GM12878 (cell line): Measurements from ENCODE around the gene UTP4. TPM values are rescaled to one million over a fixed set of nuclear protein-coding genes. Genes with fewer than 3 reads are reported as not detected.

Experiments
- ATAC-seq: fragments of 200-7000 bp; cut with Tn5 transposase; 3 replicates; pipeline ENCODE4 v1.9.1; 2020; ENCODE audit warnings: mild to moderate bottlenecking, moderate library complexity
- BruUV-seq: library from RNA; stranded (reverse); fragments of 400-500 nt; replicated peaks from 2 replicates; lab custom pipeline; 2021; lab: Mats Ljungman, UMichigan
- CTCF ChIA-PET: fragments of 300-600 bp; sonication (Branson Sonifier 250); formaldehyde crosslinking; extraction: SDS; loops from one replicate; lab custom pipeline; 2021; ENCODE audit warnings: inconsistent platforms; lab: Yijun Ruan, JAX
- POLR2A ChIA-PET: fragments of 350-600 bp; formaldehyde crosslinking; extraction: SDS; loops from one replicate; lab custom pipeline; 2021; ENCODE audit warnings: inconsistent platforms; lab: Charles Lee
- RAD21 ChIA-PET: fragments of 300-600 bp; sonication (Branson Sonifier 250); formaldehyde crosslinking; loops from one replicate; lab custom pipeline; 2023; ENCODE audit warnings: antibody characterized with exemption; ENCODE audit not compliant: unreplicated experiment; lab: Charles Lee
- SMC1A ChIA-PET: fragments of 300-600 bp; sonication (Branson Sonifier 250); formaldehyde crosslinking; loops from one replicate; lab custom pipeline; 2023; ENCODE audit not compliant: unreplicated experiment, uncharacterized antibody; lab: Charles Lee
- DNase-seq: peaks from one replicate; pipeline ENCODE4 v3.0.0-alpha.2; 2011; ENCODE audit warnings: low read depth, low spot score
- FAIRE-seq: peaks from 3 replicates; lab custom pipeline; 2011; peaks lifted over from hg19 to GRCh38; lab: Jason Lieb, UNC
- H2AFZ ChIP-seq: 2 replicates; pipeline ENCODE4 v1.6.0; 2011; ENCODE audit warnings: low read depth, low read length, control low read depth; ENCODE audit not compliant: control insufficient read depth
- H3K27ac ChIP-seq: 2 replicates; pipeline ENCODE4 v1.5.1; 2011; ENCODE audit warnings: control low read depth; ENCODE audit not compliant: control insufficient read depth, insufficient read depth
- H3K27me3 ChIP-seq, 2 experiments: replicated peaks in 1 of 2; 2 replicates each; pipeline versions ENCODE4 v1.6.0 to v1.6.1; 2011; ENCODE audit warnings: low read length in 1 of 2; ENCODE audit not compliant: control insufficient read depth in 2 of 2, insufficient read depth in 2 of 2
- H3K36me3 ChIP-seq, 2 experiments: 2 replicates each; pipeline ENCODE4 v1.5.1; 2011; ENCODE audit warnings: low read length in 1 of 2; ENCODE audit not compliant: control insufficient read depth in 2 of 2, insufficient read depth in 2 of 2
- H3K4me1 ChIP-seq: 2 replicates; pipeline ENCODE4 v1.6.1; 2011; ENCODE audit warnings: mild to moderate bottlenecking, low read length, moderate library complexity, mixed read lengths; ENCODE audit not compliant: control insufficient read depth, insufficient read depth
- H3K4me2 ChIP-seq: 2 replicates; pipeline ENCODE4 v1.6.0; 2011; ENCODE audit warnings: control low read depth; ENCODE audit not compliant: control insufficient read depth, insufficient read depth
- H3K4me3 ChIP-seq: fragments of 200-600 bp; sonication (generic); 2 replicates; pipeline ENCODE4 v1.5.1; 2016
- H3K79me2 ChIP-seq: 2 replicates; pipeline ENCODE4 v1.6.0; 2011; ENCODE audit warnings: low read length; ENCODE audit not compliant: control insufficient read depth, insufficient read depth
- H3K9ac ChIP-seq: 2 replicates; pipeline ENCODE4 v1.8.0; 2011; ENCODE audit warnings: low read length, control low read depth, mixed read lengths; ENCODE audit not compliant: control insufficient read depth, insufficient read depth
- H3K9me3 ChIP-seq: replicated peaks from 3 replicates; pipeline ENCODE4 v1.5.1; 2011; ENCODE audit warnings: mild to moderate bottlenecking, low read length; ENCODE audit not compliant: control insufficient read depth, insufficient read depth
- H4K20me1 ChIP-seq: 2 replicates; pipeline ENCODE4 v1.6.0; 2011; ENCODE audit not compliant: control insufficient read depth, insufficient read depth
- BHLHE40 ChIP-seq, 2 experiments: fragments of 450-650 bp in 1 of 2; IDR thresholded peaks; 2 replicates each; pipeline ENCODE4 v1.6.1; 2011 to 2017; ENCODE audit warnings: low read depth in 2 of 2, borderline replicate concordance in 1 of 2, improper control_type of control experiment in 1 of 2, low read length in 1 of 2, mild to moderate bottlenecking in 1 of 2
- CREM ChIP-seq: IDR thresholded peaks from 2 replicates; pipeline ENCODE4 v1.6.1; 2014; ENCODE audit warnings: antibody characterized with exemption, low read depth
- ESRRA ChIP-seq: IDR thresholded peaks from 2 replicates; pipeline ENCODE4 v1.6.1; 2012; ENCODE audit warnings: mild to moderate bottlenecking, low read length, improper control_type of control experiment
- IRF4 ChIP-seq: IDR thresholded peaks from 2 replicates; pipeline ENCODE4 v1.6.1; 2011; ENCODE audit warnings: low read depth, low read length
- MEF2A ChIP-seq: IDR thresholded peaks from 2 replicates; pipeline ENCODE4 v1.6.1; 2011; ENCODE audit warnings: low read depth, mild to moderate bottlenecking, low read length, moderate library complexity; ENCODE audit not compliant: insufficient read depth
- RUNX3 ChIP-seq: IDR thresholded peaks from 2 replicates; pipeline ENCODE4 v1.6.1; 2012; ENCODE audit warnings: low read length, inconsistent platforms
- SMAD1 ChIP-seq: fragments of 450-650 bp; IDR thresholded peaks from 2 replicates; pipeline ENCODE4 v1.6.1; 2018; ENCODE audit warnings: mild to moderate bottlenecking, low read depth; ENCODE audit not compliant: partially characterized antibody
- TARDBP ChIP-seq: IDR thresholded peaks from 2 replicates; pipeline ENCODE4 v1.6.1; 2016; ENCODE audit warnings: borderline replicate concordance
- TCF3 ChIP-seq: IDR thresholded peaks from 2 replicates; pipeline ENCODE4 v1.6.1; 2012; ENCODE audit warnings: low read depth, mild to moderate bottlenecking, low read length, borderline replicate concordance; ENCODE audit not compliant: insufficient read depth
- WGBS: methylation state at CpG from one replicate; pipeline ENCODE4 v1.1.6; 2016; ENCODE audit warnings: low lambda C conversion rate; ENCODE audit not compliant: insufficient replicate concordance, insufficient coverage; ENCODE audit errors: missing lambda C conversion rate; 5-methylcytosine and 5-hydroxymethylcytosine counted together
- in situ Hi-C: fragments of 300-500 bp; cut with MboI; formaldehyde crosslinking; loops from 9 replicates; pipeline ENCODE4 v1.14.3; 2018; ENCODE audit warnings: mixed read lengths
- intact Hi-C: fragments of 100-400 bp; cut with micrococcal nuclease; formaldehyde crosslinking; loops from one replicate; pipeline ENCODE4 v1.14.2; 2022; ENCODE audit not compliant: unreplicated experiment
- polyA plus RNA-seq, 11 experiments: library from polyadenylated mRNA; depleted of rRNA in 4 of 11; unstranded in 6 of 11; stranded (reverse) in 5 of 11; fragments of >200 nt; fragmentation: Nextera tagmentation in 4 of 11; fragmentation: Illumina TruSeq in 1 of 11; extraction: Ambion mirVana in 4 of 11; extraction: Trizol in 1 of 11; gene quantifications; 1 replicate in 1 of 11; 2 replicates in 10 of 11; pipeline versions ENCODE4 v1.2.1 to v1.2.3, GENCODE V29; 2011 to 2016; ENCODE audit warnings: inconsistent platforms in 2 of 11, missing spikeins in 2 of 11, low read depth in 1 of 11
- total RNA-seq, 4 experiments: library from RNA; depleted of rRNA in 3 of 4; stranded (reverse); fragments of >200 nt in 3 of 4; fragmentation: Illumina TruSeq in 1 of 4; extraction: Trizol in 1 of 4; gene quantifications; 2 replicates each; pipeline versions ENCODE4 v1.2.1 to v1.2.3, GENCODE V29; 2013 to 2021

The UTP4 gene
- total and polyA plus RNA-seq, 10 of the 15 experiments (the other 5 are each of a cell fraction or from before 2014, with no cell fraction given): 32.5 to 131 (median 84.0) TPM

- no peak for DNase-seq
- under 1% methylated on average over 5 of the region's 5 CpGs for WGBS
These were observed 55.7 kb downstream of the UTP4 start for GRCh38 chr16:69188236-69188549.

DNA sequence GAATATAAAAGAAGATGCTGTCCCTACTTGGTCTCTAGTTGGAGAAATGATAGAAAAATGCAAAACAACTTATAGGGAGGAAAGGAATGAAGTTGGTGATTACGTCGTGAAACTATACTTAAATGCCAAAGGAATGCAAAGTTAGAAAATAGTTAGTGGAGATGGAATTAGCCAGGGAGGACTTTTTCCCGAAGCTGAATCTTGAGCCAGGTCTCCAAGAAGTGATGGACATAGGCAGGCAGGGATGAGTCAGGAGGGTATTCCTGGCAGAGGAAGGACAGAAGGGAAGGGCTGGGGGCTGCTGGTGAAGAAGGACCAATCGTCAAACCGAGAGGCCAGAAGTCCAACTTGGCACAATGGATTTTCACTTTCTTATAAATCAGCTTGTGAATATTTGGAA, 56.3 kb downstream of the UTP4 start:
- POLR2A ChIA-PET: interaction anchor here (1.1 to 3.0 kb wide), 3 partner anchors 13 to 117 kb away, joined by 5 to 13 read pairs (median 5); no protein-coding TSS in a partner anchor
- H3K9me3 ChIP-seq: no peaks in the 10 kb centered on the region
- SMC1A ChIA-PET: interaction anchor here (1.0 to 2.2 kb wide), 9 partner anchors 13 to 100 kb away, joined by 3 to 10 read pairs (median 4); no protein-coding TSS in a partner anchor
- no peaks in the 10 kb centered on the region for H3K27me3 ChIP-seq
- no peak overlapping the region for H3K27ac ChIP-seq
- TF ChIP-seq IRF4 (no peak), ESRRA (no peak), TARDBP (no peak), CREM (no peak), MEF2A (no peak)
- intact Hi-C loops: no loop called here
- H3K9ac ChIP-seq: peak overlapping the region; percentile 81; the same call in 1 of the 2 replicates
- WGBS: 94% methylated on average over 5 of the region's 5 CpGs
- in situ Hi-C loops: no loop called here
- peaks cover 22% of the 10 kb centered on the region for H3K4me1 ChIP-seq
- H2AFZ ChIP-seq: no peak overlapping the region
- CTCF ChIA-PET: interaction anchor here (0.6 to 3.5 kb wide), 4 partner anchors 38 to 719 kb away, joined by 3 to 14 read pairs (median 4); no protein-coding TSS in a partner anchor
- RAD21 ChIA-PET: interaction anchor here (1.0 to 2.1 kb wide), 3 partner anchors 39 to 141 kb away, joined by 3 to 7 read pairs (median 3); partner anchors contain the start of gene PDF
- no peak for DNase-seq
- no peak for ATAC-seq
- H3K36me3 ChIP-seq: no peaks in the 10 kb centered on the region
- peaks cover 30% of the 10 kb centered on the region for H3K79me2 ChIP-seq
- no TSS peak for BruUV-seq
- FAIRE-seq: no peak
- H3K4me3 ChIP-seq: peak overlapping the region; percentile 88
- no peaks in the 10 kb centered on the region for H4K20me1 ChIP-seq
- H3K4me2 ChIP-seq: peak overlapping the region; percentile 94

More at GRCh38 chr16:69188236-69188549, 55.7 kb downstream of the UTP4 start:
- Histone ChIP-seq H4K20me1 (no peaks in the 10 kb centered on the region), H2AFZ (peak overlapping the region; percentile 77), H3K4me1 (peaks cover 22% of the 10 kb centered on the region), H3K9ac (peak overlapping the region; percentile 81), H3K4me3 (peak overlapping the region; percentile 88), H3K27ac (peak overlapping the region; percentile 90), H3K9me3 (no peaks in the 10 kb centered on the region), H3K79me2 (peaks cover 30% of the 10 kb centered on the region), H3K27me3 (no peaks in the 10 kb centered on the region), H3K36me3 (no peaks in the 10 kb centered on the region), H3K4me2 (peak overlapping the region; percentile 94)
- BruUV-seq: no TSS peak
- SMC1A ChIA-PET: interaction anchor here (1.2 to 2.2 kb wide), 8 partner anchors 12 to 100 kb away, joined by 3 to 10 read pairs (median 4); no protein-coding TSS in a partner anchor
- no peak for TF ChIP-seq SMAD1
- TF ChIP-seq BHLHE40 (IDR thresholded peaks at IDR 0.05; ENCODE audit: borderline replicate concordance in 1 of 2, low read depth in 2 of 2, low read length in 1 of 2): peak; percentile 52 to 56; a peak in 2 of 4 replicates
- TF ChIP-seq TCF3: no peak
- TF ChIP-seq RUNX3: peak; percentile 35; the same call in 1 of the 2 replicates
- RAD21 ChIA-PET: interaction anchor here (1.0 to 2.1 kb wide), 3 partner anchors 38 to 142 kb away, joined by 3 to 7 read pairs (median 3); partner anchors contain the start of gene PDF
- no peak for FAIRE-seq
- CTCF ChIA-PET: interaction anchor here (0.6 to 3.5 kb wide), 5 partner anchors 16 to 719 kb away, joined by 3 to 14 read pairs (median 3); no protein-coding TSS in a partner anchor
- POLR2A ChIA-PET: interaction anchor here (1.1 to 3.0 kb wide), 4 partner anchors 12 to 431 kb away, joined by 5 to 13 read pairs (median 5); no protein-coding TSS in a partner anchor
- intact Hi-C loops: no loop called here
- no peak; the same call in 2 of the 3 replicates for ATAC-seq
- in situ Hi-C loops: no loop called here
